ENCODE measurements around the gene EPB41.

- TF ChIP-seq POLR2A (IDR thresholded peaks at IDR 0.05): no peak
- TF ChIP-seq CTCF (IDR thresholded peaks at IDR 0.05): no peak
These were observed 214.4 kb downstream of the EPB41 start for GRCh38 chr1:29128739-29129138.
